Stomach (tissue), 9 donors: ENCODE measurements around the gene CBFA2T3. TPM values are rescaled to one million over a fixed set of nuclear protein-coding genes. Genes with fewer than 3 reads are reported as not detected.

ENCODE experiments used
- DNase-seq, 2 donors: peaks; one replicate each; pipeline versions ENCODE4 v3.0.0 to v3.0.0-alpha.2; 2013 to 2019
- H3K27ac ChIP-seq, 5 donors: fragments of 200-600 bp in 4 of 5; sonication (generic) in 4 of 5; one replicate each; pipeline ENCODE4 v1.5.1; 2013 to 2019; ENCODE audit warnings: mild to moderate bottlenecking in 1 of 5, moderate library complexity in 1 of 5
- H3K27me3 ChIP-seq, 3 donors: fragments of 200-600 bp; sonication (generic); one replicate each; pipeline ENCODE4 v1.5.1; 2017 to 2019; ENCODE audit warnings: mixed run types in 1 of 3
- H3K36me3 ChIP-seq, 4 donors: fragments of 200-600 bp; sonication (generic); 1 replicate in 3 of 4; 2 replicates in 1 of 4; pipeline ENCODE4 v1.5.1; 2016 to 2019
- H3K4me1 ChIP-seq, 4 donors: fragments of 200-600 bp; sonication (generic); one replicate each; pipeline ENCODE4 v1.5.1; 2016 to 2019
- H3K4me3 ChIP-seq, 4 donors: fragments of 200-600 bp; sonication (generic) in 3 of 4; one replicate each; pipeline ENCODE4 v1.5.1; 2016 to 2019; ENCODE audit warnings: mild to moderate bottlenecking in 1 of 4
- H3K9me3 ChIP-seq, 4 donors: fragments of 200-600 bp; sonication (generic); one replicate each; pipeline ENCODE4 v1.5.1; 2016 to 2019
- CTCF ChIP-seq, 7 experiments: fragments of 450-650 bp in 4 of 7; fragments of 200-600 bp in 3 of 7; sonication (generic) in 3 of 7; IDR thresholded peaks; one replicate each; pipeline ENCODE4 v1.5.1; 2016 to 2019; ENCODE audit warnings: antibody characterized with exemption in 7 of 7, control low read depth in 2 of 7, mild to moderate bottlenecking in 1 of 7
- EP300 ChIP-seq: sonication (generic); formaldehyde crosslinking; IDR thresholded peaks from one replicate; pipeline ENCODE4 v1.6.1; 2017; ENCODE audit warnings: antibody characterized with exemption
- POLR2A ChIP-seq, 4 donors: fragments of 450-650 bp; IDR thresholded peaks; one replicate each; pipeline ENCODE4 v1.6.1; 2016; ENCODE audit warnings: antibody characterized with exemption in 4 of 4, control low read depth in 2 of 4, mild to moderate bottlenecking in 1 of 4, moderate library complexity in 1 of 4
- POLR2AphosphoS5 ChIP-seq, 3 donors: sonication (generic); formaldehyde crosslinking; IDR thresholded peaks; one replicate each; pipeline ENCODE4 v1.6.1; 2016; ENCODE audit warnings: antibody characterized with exemption in 3 of 3
- WGBS, 5 donors: extraction: QIAGEN DNeasy Blood & Tissue Kit in 3 of 5; methylation state at CpG; one replicate each; pipeline versions ENCODE4 v1.1.5 to v1.1.7; 2013 to 2018; 5-methylcytosine and 5-hydroxymethylcytosine counted together
- intact Hi-C: fragments of 100-400 bp; cut with DNase I; formaldehyde crosslinking; loops from one replicate; pipeline ENCODE4 v1.15.1; 2023; ENCODE audit warnings: low total_unique reads
- polyA plus RNA-seq, 3 donors: library from polyadenylated mRNA; stranded (reverse); fragments of 200-250 nt; gene quantifications; one replicate each; pipeline ENCODE4 v1.2.3, GENCODE V29; 2013
- total RNA-seq, 5 donors: library from RNA; depleted of rRNA; stranded (reverse); fragments of >200 nt; gene quantifications; one replicate each; pipeline versions ENCODE4 v1.1.0 to v1.2.3, GENCODE V29; 2014 to 2016
- donor health status: healthy with polysubstance abuse.
- donor health status: Bipolar disorder and iron deficiency.
- donor health status: healthy.

Gene CBFA2T3
- total and polyA plus RNA-seq, 8 donors, result 0.58 to 57.6 (median 2.5) TPM

GRCh38 chr16:88965826-88966480, 11.1 kb downstream of the CBFA2T3 start:
- Histone ChIP-seq H3K4me1 (peaks cover 0 to 15% (median 6%) of the 10 kb centered on the region in 4 donors), H3K9me3 (no peaks in the 10 kb centered on the region), H3K4me3 (no peak overlapping the region), H3K27me3 (peaks cover 0 to 55% (median 17%) of the 10 kb centered on the region in 3 donors), H3K27ac (no peak overlapping the region), H3K36me3 (no peaks in the 10 kb centered on the region)
- 82 to 85% (median 83%) methylated on average over 17 to 19 of the region's 19 CpGs for WGBS, 5 donors
- intact Hi-C loops, result no loop called here
- TF ChIP-seq CTCF (IDR thresholded peaks at IDR 0.05) (no peak), POLR2A (IDR thresholded peaks at IDR 0.05) (no peak), POLR2AphosphoS5 (IDR thresholded peaks at IDR 0.05) (no peak), EP300 (no peak)
- no peak for DNase-seq

- TF ChIP-seq POLR2AphosphoS5 (IDR thresholded peaks at IDR 0.05), result no peak
- Histone ChIP-seq H3K9me3 (no peaks in the 10 kb centered on the region), H3K36me3 (no peaks in the 10 kb centered on the region), H3K27me3 (peaks cover 0 to 53% (median 17%) of the 10 kb centered on the region in 3 donors), H3K4me1 (peaks cover 0 to 15% (median 6%) of the 10 kb centered on the region in 4 donors), H3K4me3 (no peak overlapping the region), H3K27ac (no peak overlapping the region)
- DNase-seq, result no peak
- 63 to 69% (median 65%) methylated on average over 8 of the region's 8 CpGs for WGBS, 5 donors
- intact Hi-C loops, result no loop called here
Observed at GRCh38 chr16:88965411-88965810, 11.6 kb downstream of the CBFA2T3 start.

- Histone ChIP-seq H3K27me3 (peaks cover 0 to 50% (median 15%) of the 10 kb centered on the region in 3 donors), H3K36me3 (no peaks in the 10 kb centered on the region), H3K27ac (no peak overlapping the region), H3K4me1 (peaks cover 0 to 15% (median 6%) of the 10 kb centered on the region in 4 donors), H3K4me3 (no peak overlapping the region), H3K9me3 (no peaks in the 10 kb centered on the region)
- TF ChIP-seq EP300 (no peak), CTCF (IDR thresholded peaks at IDR 0.05) (no peak)
- intact Hi-C loops, result no loop called here
- DNase-seq, result no peak
Observed at GRCh38 chr16:88964636-88965035, 12.4 kb downstream of the CBFA2T3 start.

GRCh38 chr16:88963583-88963982, 13.4 kb downstream of the CBFA2T3 start:
- H3K27me3 ChIP-seq, result peaks cover 0 to 45% (median 5%) of the 10 kb centered on the region in 3 donors
- intact Hi-C loops, result no loop called here
- 82 to 90% (median 88%) methylated on average over 20 of the region's 20 CpGs for WGBS, 5 donors
- H3K4me1 ChIP-seq, result peaks cover 0 to 18% (median 6%) of the 10 kb centered on the region in 4 donors
- no peaks in the 10 kb centered on the region for H3K36me3 ChIP-seq
- H3K9me3 ChIP-seq, result no peaks in the 10 kb centered on the region
- no peak overlapping the region for H3K27ac ChIP-seq
- no peak overlapping the region for H3K4me3 ChIP-seq
- TF ChIP-seq EP300, result no peak
- TF ChIP-seq CTCF (IDR thresholded peaks at IDR 0.05), result no peak
- TF ChIP-seq POLR2A (IDR thresholded peaks at IDR 0.05), result no peak
- TF ChIP-seq POLR2AphosphoS5 (IDR thresholded peaks at IDR 0.05), result no peak
- no peak for DNase-seq

GRCh38 chr16:88962478-88963152, 14.4 kb downstream of the CBFA2T3 start:
- 69 to 84% (median 82%) methylated on average over 15 to 23 of the region's 23 CpGs for WGBS, 5 donors
- no peak overlapping the region for H3K4me3 ChIP-seq
- intact Hi-C loops, result no loop called here
- no peaks in the 10 kb centered on the region for H3K9me3 ChIP-seq
- H3K27me3 ChIP-seq, result peaks cover 0 to 45% (median 0%) of the 10 kb centered on the region in 3 donors
- H3K36me3 ChIP-seq, result no peaks in the 10 kb centered on the region
- no peak for TF ChIP-seq POLR2AphosphoS5 (IDR thresholded peaks at IDR 0.05)
- TF ChIP-seq CTCF (IDR thresholded peaks at IDR 0.05), result no peak
- no peak for TF ChIP-seq EP300
- TF ChIP-seq POLR2A (IDR thresholded peaks at IDR 0.05), result no peak
- peaks cover 0 to 17% (median 5%) of the 10 kb centered on the region in 4 donors for H3K4me1 ChIP-seq
- no peak overlapping the region for H3K27ac ChIP-seq
- DNase-seq, result no peak
